Subcutaneous abdominal adipose tissue (tissue), 5 donors: ENCODE data around the gene ZDHHC14.

ENCODE experiments used
- H3K27ac ChIP-seq: one replicate; pipeline ENCODE4 v1.7.0; 2013; ENCODE audit warnings: low read depth, mild to moderate bottlenecking, inconsistent platforms, low read length, moderate library complexity
- H3K27me3 ChIP-seq, 5 donors: one replicate each; pipeline ENCODE4 v1.7.0; 2013; ENCODE audit warnings: low read length in 5 of 5, inconsistent platforms in 1 of 5; ENCODE audit not compliant: control insufficient read depth in 5 of 5, insufficient read depth in 4 of 5
- H3K36me3 ChIP-seq, 5 donors: one replicate each; pipeline ENCODE4 v1.7.0; 2013; ENCODE audit warnings: low read length in 5 of 5; ENCODE audit not compliant: control insufficient read depth in 5 of 5, insufficient read depth in 5 of 5
- H3K4me1 ChIP-seq, 5 donors: one replicate each; pipeline ENCODE4 v1.7.0; 2013; ENCODE audit warnings: low read length in 5 of 5, mild to moderate bottlenecking in 3 of 5, moderate library complexity in 1 of 5; ENCODE audit not compliant: control insufficient read depth in 5 of 5, insufficient read depth in 5 of 5
- H3K4me3 ChIP-seq, 5 donors: one replicate each; pipeline ENCODE4 v1.7.0; 2013; ENCODE audit warnings: low read length in 5 of 5, low read depth in 1 of 5
- H3K9ac ChIP-seq, 5 donors: one replicate each; pipeline ENCODE4 v1.7.0; 2013; ENCODE audit warnings: low read length in 5 of 5, mild to moderate bottlenecking in 4 of 5, moderate library complexity in 3 of 5
- H3K9me3 ChIP-seq, 5 donors: one replicate each; pipeline ENCODE4 v1.7.0; 2013; ENCODE audit warnings: low read length in 5 of 5; ENCODE audit not compliant: control insufficient read depth in 5 of 5
- donor health status: healthy.
- donor health status: healthy.
- donor health status: healthy.
- donor health status: healthy.
- donor health status: healthy.

Gene ZDHHC14

DNA sequence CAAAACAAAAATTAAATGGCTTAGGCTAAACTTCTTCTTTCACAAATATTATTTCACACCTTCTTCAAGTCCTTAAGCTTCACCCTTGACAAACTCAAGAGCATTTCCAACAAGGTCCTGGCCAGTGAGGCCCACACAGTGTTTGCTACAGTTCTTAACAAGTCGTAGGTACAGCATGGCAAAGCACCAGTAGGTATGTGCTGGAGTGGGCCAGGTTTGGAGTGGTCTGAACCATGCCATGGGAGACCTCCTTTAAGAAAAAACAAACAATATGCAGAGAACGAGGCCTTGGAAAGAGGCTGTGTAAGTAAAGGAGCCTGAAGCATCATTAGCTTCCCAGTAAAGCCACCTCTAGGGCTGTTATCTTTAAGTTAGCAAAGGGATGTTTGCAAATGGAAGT lies 287.7 kb downstream of the ZDHHC14 start:
- peaks cover 16 to 31% (median 26%) of the 10 kb centered on the region in 5 donors for H3K4me1 ChIP-seq

GRCh38 chr6:157669323-157669722 lies 288.3 kb downstream of the ZDHHC14 start:
- Histone ChIP-seq H3K27ac (peak overlapping the region; percentile 55), H3K36me3 (peaks cover 0 to 12% (median 0%) of the 10 kb centered on the region in 5 donors), H3K27me3 (no peaks in the 10 kb centered on the region), H3K9me3 (no peaks in the 10 kb centered on the region), H3K4me1 (peaks cover 16 to 31% (median 26%) of the 10 kb centered on the region in 5 donors), H3K9ac (peak overlapping the region in 3 of 5 donors; percentile 21 to 72 (median 49)), H3K4me3 (no peak overlapping the region)

More for the DNA sequence above, 287.7 kb downstream of the ZDHHC14 start:
- H3K27me3 ChIP-seq: no peaks in the 10 kb centered on the region
- H3K9ac ChIP-seq: no peak overlapping the region
- peaks cover 0 to 12% (median 0%) of the 10 kb centered on the region in 5 donors for H3K36me3 ChIP-seq
- no peak overlapping the region for H3K4me3 ChIP-seq
- H3K9me3 ChIP-seq: no peaks in the 10 kb centered on the region
- peak overlapping the region; percentile 55 for H3K27ac ChIP-seq

- Histone ChIP-seq H3K9me3 (no peaks in the 10 kb centered on the region), H3K27me3 (no peaks in the 10 kb centered on the region), H3K4me1 (peaks cover 16 to 31% (median 26%) of the 10 kb centered on the region in 5 donors), H3K27ac (peak overlapping the region; percentile 55), H3K4me3 (peak overlapping the region in 4 of 5 donors; percentile 26 to 52 (median 42)), H3K36me3 (peaks cover 0 to 8% (median 0%) of the 10 kb centered on the region in 5 donors), H3K9ac (peak overlapping the region in 4 of 5 donors; percentile 16 to 72 (median 38))
Observed at GRCh38 chr6:157669747-157670216, 288.8 kb downstream of the ZDHHC14 start.

- Histone ChIP-seq H3K27me3 (no peaks in the 10 kb centered on the region), H3K27ac (peak overlapping the region; percentile 55), H3K4me1 (peaks cover 16 to 31% (median 26%) of the 10 kb centered on the region in 5 donors), H3K4me3 (peak overlapping the region in 2 of 5 donors; percentile 17 to 19), H3K9me3 (no peaks in the 10 kb centered on the region), H3K9ac (peak overlapping the region in 1 of 5 donors; percentile 72), H3K36me3 (peaks cover 0 to 6% (median 0%) of the 10 kb centered on the region in 5 donors)
Observed at GRCh38 chr6:157670466-157671186, 289.6 kb downstream of the ZDHHC14 start.

DNA sequence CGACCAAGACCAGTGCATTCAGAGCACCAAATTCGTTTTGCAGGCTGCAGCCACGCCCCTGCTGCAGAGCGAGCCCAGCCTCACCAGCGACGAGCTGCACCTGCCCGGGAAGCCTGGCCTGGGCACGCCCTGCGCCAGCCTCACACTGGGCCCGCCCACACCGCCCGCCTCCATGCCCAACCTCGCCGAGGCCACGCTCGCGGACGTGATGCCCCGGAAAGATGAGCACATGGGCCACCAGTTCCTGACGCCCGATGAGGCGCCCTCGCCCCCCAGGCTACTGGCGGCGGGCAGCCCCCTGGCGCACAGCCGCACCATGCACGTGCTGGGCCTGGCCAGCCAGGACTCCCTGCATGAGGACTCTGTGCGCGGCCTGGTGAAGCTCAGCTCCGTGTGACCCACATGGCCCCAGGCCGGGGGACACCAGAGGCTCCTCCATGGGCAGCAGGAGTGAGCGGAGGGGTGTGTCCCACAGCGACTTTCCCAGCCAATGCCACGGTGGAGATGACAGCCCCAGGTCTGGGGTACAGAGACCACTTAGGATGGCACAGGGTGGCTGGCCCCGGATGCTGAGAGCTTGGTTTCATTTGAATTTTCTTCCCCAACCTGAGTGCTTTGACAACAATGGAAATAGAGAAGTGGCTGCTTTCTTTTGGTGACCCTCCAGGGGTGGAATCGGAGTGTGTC lies 291.9 kb downstream of the ZDHHC14 start:
- Histone ChIP-seq H3K27ac (no peak overlapping the region), H3K36me3 (peaks cover 0 to 6% (median 0%) of the 10 kb centered on the region in 5 donors), H3K9me3 (no peaks in the 10 kb centered on the region), H3K4me1 (peaks cover 16 to 26% (median 23%) of the 10 kb centered on the region in 5 donors), H3K4me3 (no peak overlapping the region), H3K9ac (no peak overlapping the region), H3K27me3 (no peaks in the 10 kb centered on the region)

DNA sequence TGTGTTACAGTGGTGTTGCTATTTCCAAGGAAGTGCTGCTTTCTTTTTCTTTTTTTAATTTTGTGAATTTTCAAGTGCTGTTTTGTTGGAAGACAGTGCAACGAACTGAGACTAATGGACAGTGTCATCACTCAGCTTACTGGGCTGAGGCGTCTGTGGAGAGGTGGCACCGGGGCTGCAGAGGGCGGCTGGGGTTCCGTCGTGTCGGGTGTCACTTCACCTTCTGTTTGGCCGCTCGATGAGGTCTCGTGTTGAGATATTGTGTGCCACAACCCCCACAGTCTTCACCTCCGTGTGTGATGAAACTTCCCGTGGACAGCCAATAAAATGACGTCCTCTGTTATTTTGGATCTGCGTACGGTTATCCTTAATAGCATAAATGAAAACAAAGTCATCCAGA lies 292.6 kb downstream of the ZDHHC14 start:
- Histone ChIP-seq H3K4me3 (no peak overlapping the region), H3K9ac (no peak overlapping the region), H3K9me3 (no peaks in the 10 kb centered on the region), H3K27ac (no peak overlapping the region), H3K4me1 (peaks cover 16 to 26% (median 23%) of the 10 kb centered on the region in 5 donors), H3K27me3 (no peaks in the 10 kb centered on the region), H3K36me3 (peaks cover 0 to 6% (median 0%) of the 10 kb centered on the region in 5 donors)

DNA sequence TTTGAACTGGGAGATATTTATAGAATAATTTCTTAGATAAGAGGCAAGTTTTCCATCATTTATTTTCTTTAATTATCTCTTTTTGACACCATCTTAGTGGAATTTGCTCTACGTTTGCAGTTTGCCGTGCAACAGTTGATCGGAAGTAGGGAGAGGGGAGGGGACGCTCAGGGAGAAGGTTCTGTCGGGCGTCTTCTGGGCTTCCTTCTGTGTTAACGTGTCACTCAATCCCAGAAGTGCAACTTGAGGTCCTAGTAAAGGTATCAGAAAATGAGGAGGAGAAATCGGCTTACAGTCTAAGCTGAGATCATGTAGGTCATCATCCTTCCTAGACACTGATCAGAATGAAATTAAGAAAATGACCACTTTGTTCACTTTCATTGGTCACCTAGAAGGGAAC lies 293.1 kb downstream of the ZDHHC14 start:
- peaks cover 16 to 24% (median 21%) of the 10 kb centered on the region in 5 donors for H3K4me1 ChIP-seq
- no peak overlapping the region for H3K9ac ChIP-seq
- no peak overlapping the region for H3K4me3 ChIP-seq
- peaks cover 0 to 6% (median 0%) of the 10 kb centered on the region in 5 donors for H3K36me3 ChIP-seq
- no peak overlapping the region for H3K27ac ChIP-seq
- H3K9me3 ChIP-seq: no peaks in the 10 kb centered on the region
- no peaks in the 10 kb centered on the region for H3K27me3 ChIP-seq

DNA sequence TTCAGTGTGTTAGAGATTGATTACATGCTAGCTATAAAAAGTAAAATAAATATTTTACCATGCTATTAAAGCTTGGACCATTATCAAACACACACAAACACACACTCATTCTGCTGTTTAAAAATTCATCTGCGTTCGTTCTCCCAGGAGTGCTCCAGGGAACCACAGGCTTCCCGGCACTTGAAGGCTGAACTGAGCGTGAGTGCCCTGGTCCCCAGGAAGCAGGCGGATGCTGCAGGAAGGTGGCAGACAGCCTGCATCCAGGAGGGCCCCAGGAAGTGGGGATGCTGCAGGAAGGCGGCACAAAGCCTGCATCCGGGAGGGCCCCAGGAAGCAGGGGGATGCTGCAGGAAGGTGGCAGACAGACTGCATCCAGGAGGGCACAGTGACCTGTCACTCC lies 294.8 kb downstream of the ZDHHC14 start:
- Histone ChIP-seq H3K36me3 (peaks cover 0 to 6% (median 0%) of the 10 kb centered on the region in 5 donors), H3K9me3 (no peaks in the 10 kb centered on the region), H3K9ac (no peak overlapping the region), H3K4me3 (no peak overlapping the region), H3K27ac (no peak overlapping the region), H3K27me3 (no peaks in the 10 kb centered on the region), H3K4me1 (peaks cover 5 to 11% (median 5%) of the 10 kb centered on the region in 5 donors)

DNA sequence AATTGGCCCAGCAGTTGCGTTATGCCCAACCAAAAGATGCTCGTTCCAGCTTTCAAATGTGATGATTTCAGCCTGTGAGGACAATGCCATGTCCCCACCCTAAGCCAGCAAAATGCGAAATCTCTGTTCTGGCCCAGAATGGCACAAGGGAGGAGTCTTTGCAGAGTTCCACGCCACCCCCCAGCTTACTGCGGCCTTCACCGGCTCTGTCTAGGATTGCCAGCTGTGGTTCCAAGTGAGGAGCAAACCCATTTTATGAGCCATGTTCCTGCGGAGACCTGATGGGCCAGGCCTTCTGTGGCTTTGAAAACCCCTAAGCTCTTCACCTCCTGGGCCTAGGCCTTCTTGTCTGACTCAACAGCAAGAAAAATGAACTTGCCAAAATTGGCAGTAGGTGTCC lies 295.3 kb downstream of the ZDHHC14 start:
- Histone ChIP-seq H3K36me3 (peaks cover 0 to 6% (median 0%) of the 10 kb centered on the region in 5 donors), H3K4me1 (peaks cover under 1 to 6% (median 3%) of the 10 kb centered on the region in 5 donors), H3K9ac (no peak overlapping the region), H3K9me3 (no peaks in the 10 kb centered on the region), H3K27ac (no peak overlapping the region), H3K27me3 (no peaks in the 10 kb centered on the region), H3K4me3 (no peak overlapping the region)

GRCh38 chr6:157677235-157677634 lies 296.2 kb downstream of the ZDHHC14 start:
- Histone ChIP-seq H3K9me3 (no peaks in the 10 kb centered on the region), H3K4me3 (no peak overlapping the region), H3K36me3 (peaks cover 0 to 6% (median 0%) of the 10 kb centered on the region in 5 donors), H3K27ac (no peak overlapping the region), H3K4me1 (peaks cover 0 to 4% (median 3%) of the 10 kb centered on the region in 5 donors), H3K9ac (no peak overlapping the region), H3K27me3 (no peaks in the 10 kb centered on the region)
